Caco-2 (cell line): Measurements from ENCODE around the gene EFHD1. TPM values are rescaled to one million over a fixed set of nuclear protein-coding genes. Genes with fewer than 3 reads are reported as not detected.

ENCODE experiments used
- BruUV-seq: library from RNA; stranded (reverse); fragments of 400-500 nt; replicated peaks from 2 replicates; lab custom pipeline; 2021; lab: Mats Ljungman, UMichigan
- CTCF ChIA-PET: fragments of 300-600 bp; sonication (Branson Sonifier 250); formaldehyde crosslinking; loops from one replicate; lab custom pipeline; 2022; ENCODE audit warnings: antibody characterized with exemption; lab: Charles Lee
- POLR2A ChIA-PET: fragments of 300-600 bp; sonication (Branson Sonifier 250); formaldehyde crosslinking; loops from one replicate; lab custom pipeline; 2022; ENCODE audit warnings: antibody characterized with exemption; lab: Charles Lee
- DNase-seq, 2 experiments: peaks; one replicate each; pipeline versions ENCODE4 v3.0.0 to v3.0.0-alpha.2; 2020 to 2022
- H3K27me3 ChIP-seq: replicated peaks from 2 replicates; pipeline ENCODE4 v1.6.0; 2011; ENCODE audit warnings: low read length; ENCODE audit not compliant: control insufficient read depth, insufficient read depth
- H3K36me3 ChIP-seq: 2 replicates; pipeline ENCODE4 v1.5.1; 2011; ENCODE audit warnings: low read length; ENCODE audit not compliant: control insufficient read depth, insufficient read depth
- H3K4me1 ChIP-seq: fragments of 250-450 bp; sonication (Bioruptor Pico); 2 replicates; pipeline ENCODE4 v1.5.1; 2020; ENCODE audit warnings: mild to moderate bottlenecking
- H3K4me3 ChIP-seq: 2 replicates; pipeline ENCODE4 v1.5.1; 2011; ENCODE audit warnings: low read depth, mild to moderate bottlenecking, control low read depth, low read length
- H3K9me3 ChIP-seq: fragments of 250-450 bp; sonication (Bioruptor Pico); 2 replicates; pipeline ENCODE4 v1.5.1; 2020; ENCODE audit warnings: mild to moderate bottlenecking, moderate library complexity
- H3K27ac Mint-ChIP-seq: one replicate; pipeline ENCODE4 v1.8.0; 2022; ENCODE audit warnings: mixed read lengths; ENCODE audit not compliant: unreplicated experiment
- H3K27me3 Mint-ChIP-seq: one replicate; pipeline ENCODE4 v1.8.0; 2022; ENCODE audit warnings: mixed read lengths; ENCODE audit not compliant: insufficient read depth, unreplicated experiment
- H3K36me3 Mint-ChIP-seq: one replicate; pipeline ENCODE4 v1.8.0; 2022; ENCODE audit warnings: mild to moderate bottlenecking, mixed read lengths; ENCODE audit not compliant: insufficient read depth, unreplicated experiment
- H3K4me1 Mint-ChIP-seq: one replicate; pipeline ENCODE4 v1.8.0; 2022; ENCODE audit warnings: low read depth, mixed read lengths; ENCODE audit not compliant: unreplicated experiment
- H3K4me3 Mint-ChIP-seq: one replicate; pipeline ENCODE4 v1.8.0; 2022; ENCODE audit warnings: mild to moderate bottlenecking, moderate library complexity, mixed read lengths; ENCODE audit not compliant: unreplicated experiment
- H3K9me3 Mint-ChIP-seq: one replicate; pipeline ENCODE4 v1.8.0; 2022; ENCODE audit warnings: mixed read lengths; ENCODE audit not compliant: unreplicated experiment
- intact Hi-C: fragments of 100-400 bp; cut with micrococcal nuclease; formaldehyde crosslinking; loops from one replicate; pipeline ENCODE4 v1.10.0; 2022; ENCODE audit not compliant: unreplicated experiment
- total RNA-seq: library from RNA; stranded (reverse); gene quantifications from 2 replicates; pipeline ENCODE4 v1.2.3, GENCODE V29; 2022
- TF ChIP-seq, protein P1 (sequence below), 2 experiments: fragments of 200-600 bp in 1 of 2; IDR thresholded peaks; 1 replicate in 1 of 2; 2 replicates in 1 of 2; pipeline versions ENCODE4 v1.5.1 to v1.8.0; 2011 to 2022; ENCODE audit warnings: antibody characterized with exemption in 1 of 2, control low read depth in 1 of 2, inconsistent platforms in 1 of 2, low read depth in 1 of 2, low read length in 1 of 2, mild to moderate bottlenecking in 1 of 2, moderate library complexity in 1 of 2; ENCODE audit not compliant: insufficient read depth in 1 of 2, severe bottlenecking in 1 of 2, unreplicated experiment in 1 of 2

The EFHD1 gene
- total RNA-seq, 1 experiment from 2014 or later = 4.2 TPM

GRCh38 chr2:232662486-232663260 is 29.3 kb downstream of the EFHD1 start:
- no peak for DNase-seq
- Histone ChIP-seq H3K9me3 (no peaks in the 10 kb centered on the region), H3K4me1 (no peaks in the 10 kb centered on the region), H3K27me3 (no peaks in the 10 kb centered on the region), H3K36me3 (no peaks in the 10 kb centered on the region), H3K4me3 (no peak overlapping the region)
- Mint-ChIP-seq H3K9me3 (no peaks in the 10 kb centered on the region), H3K27me3 (no peaks in the 10 kb centered on the region), H3K4me3 (no peak overlapping the region), H3K4me1 (no peaks in the 10 kb centered on the region), H3K36me3 (no peaks in the 10 kb centered on the region), H3K27ac (no peak overlapping the region)
- TF ChIP-seq, protein P1, sequence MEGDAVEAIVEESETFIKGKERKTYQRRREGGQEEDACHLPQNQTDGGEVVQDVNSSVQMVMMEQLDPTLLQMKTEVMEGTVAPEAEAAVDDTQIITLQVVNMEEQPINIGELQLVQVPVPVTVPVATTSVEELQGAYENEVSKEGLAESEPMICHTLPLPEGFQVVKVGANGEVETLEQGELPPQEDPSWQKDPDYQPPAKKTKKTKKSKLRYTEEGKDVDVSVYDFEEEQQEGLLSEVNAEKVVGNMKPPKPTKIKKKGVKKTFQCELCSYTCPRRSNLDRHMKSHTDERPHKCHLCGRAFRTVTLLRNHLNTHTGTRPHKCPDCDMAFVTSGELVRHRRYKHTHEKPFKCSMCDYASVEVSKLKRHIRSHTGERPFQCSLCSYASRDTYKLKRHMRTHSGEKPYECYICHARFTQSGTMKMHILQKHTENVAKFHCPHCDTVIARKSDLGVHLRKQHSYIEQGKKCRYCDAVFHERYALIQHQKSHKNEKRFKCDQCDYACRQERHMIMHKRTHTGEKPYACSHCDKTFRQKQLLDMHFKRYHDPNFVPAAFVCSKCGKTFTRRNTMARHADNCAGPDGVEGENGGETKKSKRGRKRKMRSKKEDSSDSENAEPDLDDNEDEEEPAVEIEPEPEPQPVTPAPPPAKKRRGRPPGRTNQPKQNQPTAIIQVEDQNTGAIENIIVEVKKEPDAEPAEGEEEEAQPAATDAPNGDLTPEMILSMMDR (IDR thresholded peaks at IDR 0.05; ENCODE audit: insufficient read depth in 1 of 2, low read depth in 1 of 2, low read length in 1 of 2, severe bottlenecking in 1 of 2, unreplicated experiment in 1 of 2) = no peak
- BruUV-seq = no TSS peak
- ChIA-PET CTCF (no interaction called here), POLR2A (no interaction called here)
- intact Hi-C loops = no loop called here

DNA sequence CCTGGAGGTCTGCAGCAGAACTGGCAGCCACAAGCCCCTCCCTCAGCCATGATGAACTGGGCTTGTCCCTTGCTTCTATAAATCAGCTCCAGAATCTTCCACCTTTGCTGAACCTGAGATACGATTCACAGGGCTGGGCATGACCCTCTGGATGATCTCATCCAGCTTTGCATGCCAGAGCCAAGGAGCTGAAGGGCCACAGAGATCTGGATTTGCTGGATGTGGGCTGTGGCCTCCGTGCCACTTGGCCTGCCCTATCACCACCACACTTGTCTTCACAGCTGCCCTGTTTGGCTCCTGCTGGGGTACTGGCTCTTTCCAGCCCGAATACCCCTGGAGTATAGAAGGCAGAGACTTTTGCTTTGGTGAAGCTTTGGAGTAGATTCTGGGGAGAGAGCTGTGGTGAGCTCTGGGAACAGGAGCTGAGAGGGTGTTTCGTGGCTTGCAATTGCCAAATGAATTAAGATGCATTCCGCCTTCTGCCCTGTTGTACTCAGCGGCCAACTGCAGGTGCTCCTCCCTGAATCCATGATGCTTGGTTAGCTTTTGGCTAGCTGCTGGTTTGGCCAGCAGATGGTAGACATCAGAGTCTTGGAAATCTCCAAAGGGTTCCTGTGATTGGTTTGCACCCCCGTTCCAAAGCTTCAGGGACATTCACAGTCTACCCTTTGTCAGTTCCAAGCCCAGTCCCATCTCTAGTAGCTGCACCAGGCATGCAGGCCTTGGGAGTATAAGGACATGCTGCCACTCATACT is 32.8 kb downstream of the EFHD1 start:
- H3K9me3 ChIP-seq = no peaks in the 10 kb centered on the region
- CTCF ChIA-PET = no interaction called here
- TF ChIP-seq, protein P1 (IDR thresholded peaks at IDR 0.05; ENCODE audit: insufficient read depth in 1 of 2, low read depth in 1 of 2, low read length in 1 of 2, severe bottlenecking in 1 of 2, unreplicated experiment in 1 of 2) = no peak
- no TSS peak for BruUV-seq
- H3K4me3 ChIP-seq = no peak overlapping the region
- no peak for DNase-seq
- H3K4me1 ChIP-seq = no peaks in the 10 kb centered on the region
- no peaks in the 10 kb centered on the region for H3K36me3 ChIP-seq
- Mint-ChIP-seq H3K4me3 (no peak overlapping the region), H3K36me3 (peaks cover 6% of the 10 kb centered on the region), H3K27me3 (no peaks in the 10 kb centered on the region), H3K9me3 (no peaks in the 10 kb centered on the region), H3K27ac (no peak overlapping the region), H3K4me1 (no peaks in the 10 kb centered on the region)
- intact Hi-C loops = no loop called here
- POLR2A ChIA-PET = no interaction called here
- no peaks in the 10 kb centered on the region for H3K27me3 ChIP-seq

DNA sequence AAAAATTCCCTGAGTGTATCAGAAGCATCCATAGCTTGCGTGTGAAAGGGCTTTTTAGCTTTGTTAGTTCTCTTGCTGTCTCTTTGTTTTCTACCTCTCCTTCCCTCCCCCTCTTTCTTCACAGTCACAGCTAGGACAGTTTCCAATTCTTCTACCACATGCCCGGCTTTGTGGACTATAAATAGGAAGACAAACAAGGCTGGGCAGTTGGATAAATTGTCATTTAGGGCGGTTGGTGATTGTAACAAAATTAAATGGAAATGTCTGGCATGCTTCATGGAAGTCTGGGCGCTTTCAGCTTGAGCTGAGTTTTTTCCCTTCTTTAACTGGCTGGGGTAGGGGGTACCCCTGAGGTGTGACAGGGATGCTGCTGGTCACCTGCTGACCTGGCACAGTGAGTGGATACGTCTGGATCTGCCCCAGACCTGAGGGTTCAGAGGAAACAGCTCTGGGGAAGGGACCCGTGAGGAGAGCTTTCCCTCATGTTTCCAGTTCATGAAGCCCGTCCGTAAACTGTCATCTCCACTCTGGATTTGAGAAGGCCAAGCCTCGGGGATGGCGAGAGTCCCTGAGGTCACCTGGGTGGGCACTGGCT is 34.7 kb downstream of the EFHD1 start:
- Histone ChIP-seq H3K4me1 (no peaks in the 10 kb centered on the region), H3K36me3 (no peaks in the 10 kb centered on the region), H3K9me3 (no peaks in the 10 kb centered on the region), H3K27me3 (no peaks in the 10 kb centered on the region), H3K4me3 (no peak overlapping the region)
- Mint-ChIP-seq H3K36me3 (peaks cover 6% of the 10 kb centered on the region), H3K9me3 (no peaks in the 10 kb centered on the region), H3K4me3 (no peak overlapping the region), H3K4me1 (no peaks in the 10 kb centered on the region), H3K27me3 (no peaks in the 10 kb centered on the region), H3K27ac (no peak overlapping the region)
- DNase-seq = no peak
- ChIA-PET POLR2A (no interaction called here), CTCF (interaction anchor here (1.1 kb wide), 1 partner anchor 63 kb away, joined by 3 read pairs; no protein-coding TSS in a partner anchor)
- intact Hi-C loops = no loop called here
- no TSS peak for BruUV-seq
- TF ChIP-seq, protein P1 (IDR thresholded peaks at IDR 0.05; ENCODE audit: insufficient read depth in 1 of 2, low read depth in 1 of 2, low read length in 1 of 2, severe bottlenecking in 1 of 2, unreplicated experiment in 1 of 2) = no peak
